Measurements from ENCODE around the gene LENG1.

LENG1 gene

GRCh38 chr19:54128796-54129616 lies 30.5 kb downstream of the LENG1 start:
- Histone ChIP-seq H3K4me3 (replicated peaks; ENCODE audit: insufficient read depth, low read length) (no peak overlapping the region), H3K27me3 (ENCODE audit: insufficient read depth, poor library complexity, severe bottlenecking) (no peaks in the 10 kb centered on the region), H3K27ac (replicated peaks) (no peak overlapping the region)
- DNase-seq (ENCODE audit: low read depth in 1 of 2, low spot score in 1 of 2): no peak
- TF ChIP-seq SPI1 (IDR thresholded peaks at IDR 0.05; ENCODE audit: borderline replicate concordance, low read depth) (no peak), POLR2AphosphoS5 (IDR thresholded peaks at IDR 0.05; ENCODE audit: low read depth) (no peak), GABPA (IDR thresholded peaks at IDR 0.05; ENCODE audit: low read depth) (no peak), REST (IDR thresholded peaks at IDR 0.05; ENCODE audit: insufficient replicate concordance, low read depth) (no peak)
- TF ChIP-seq, protein P1, sequence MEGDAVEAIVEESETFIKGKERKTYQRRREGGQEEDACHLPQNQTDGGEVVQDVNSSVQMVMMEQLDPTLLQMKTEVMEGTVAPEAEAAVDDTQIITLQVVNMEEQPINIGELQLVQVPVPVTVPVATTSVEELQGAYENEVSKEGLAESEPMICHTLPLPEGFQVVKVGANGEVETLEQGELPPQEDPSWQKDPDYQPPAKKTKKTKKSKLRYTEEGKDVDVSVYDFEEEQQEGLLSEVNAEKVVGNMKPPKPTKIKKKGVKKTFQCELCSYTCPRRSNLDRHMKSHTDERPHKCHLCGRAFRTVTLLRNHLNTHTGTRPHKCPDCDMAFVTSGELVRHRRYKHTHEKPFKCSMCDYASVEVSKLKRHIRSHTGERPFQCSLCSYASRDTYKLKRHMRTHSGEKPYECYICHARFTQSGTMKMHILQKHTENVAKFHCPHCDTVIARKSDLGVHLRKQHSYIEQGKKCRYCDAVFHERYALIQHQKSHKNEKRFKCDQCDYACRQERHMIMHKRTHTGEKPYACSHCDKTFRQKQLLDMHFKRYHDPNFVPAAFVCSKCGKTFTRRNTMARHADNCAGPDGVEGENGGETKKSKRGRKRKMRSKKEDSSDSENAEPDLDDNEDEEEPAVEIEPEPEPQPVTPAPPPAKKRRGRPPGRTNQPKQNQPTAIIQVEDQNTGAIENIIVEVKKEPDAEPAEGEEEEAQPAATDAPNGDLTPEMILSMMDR (IDR thresholded peaks at IDR 0.05; ENCODE audit: insufficient read depth, low read length): no peak

GRCh38 chr19:54128441-54128725 lies 31.1 kb downstream of the LENG1 start:
- no peak overlapping the region for H3K27ac ChIP-seq (replicated peaks)
- TF ChIP-seq, protein P1 (IDR thresholded peaks at IDR 0.05; ENCODE audit: insufficient read depth, low read length): no peak
- TF ChIP-seq GABPA (IDR thresholded peaks at IDR 0.05; ENCODE audit: low read depth) (no peak), SPI1 (IDR thresholded peaks at IDR 0.05; ENCODE audit: borderline replicate concordance, low read depth) (no peak), POLR2AphosphoS5 (IDR thresholded peaks at IDR 0.05; ENCODE audit: low read depth) (no peak), REST (IDR thresholded peaks at IDR 0.05; ENCODE audit: insufficient replicate concordance, low read depth) (no peak)
- no peak for DNase-seq (ENCODE audit: low read depth in 1 of 2, low spot score in 1 of 2)

DNA sequence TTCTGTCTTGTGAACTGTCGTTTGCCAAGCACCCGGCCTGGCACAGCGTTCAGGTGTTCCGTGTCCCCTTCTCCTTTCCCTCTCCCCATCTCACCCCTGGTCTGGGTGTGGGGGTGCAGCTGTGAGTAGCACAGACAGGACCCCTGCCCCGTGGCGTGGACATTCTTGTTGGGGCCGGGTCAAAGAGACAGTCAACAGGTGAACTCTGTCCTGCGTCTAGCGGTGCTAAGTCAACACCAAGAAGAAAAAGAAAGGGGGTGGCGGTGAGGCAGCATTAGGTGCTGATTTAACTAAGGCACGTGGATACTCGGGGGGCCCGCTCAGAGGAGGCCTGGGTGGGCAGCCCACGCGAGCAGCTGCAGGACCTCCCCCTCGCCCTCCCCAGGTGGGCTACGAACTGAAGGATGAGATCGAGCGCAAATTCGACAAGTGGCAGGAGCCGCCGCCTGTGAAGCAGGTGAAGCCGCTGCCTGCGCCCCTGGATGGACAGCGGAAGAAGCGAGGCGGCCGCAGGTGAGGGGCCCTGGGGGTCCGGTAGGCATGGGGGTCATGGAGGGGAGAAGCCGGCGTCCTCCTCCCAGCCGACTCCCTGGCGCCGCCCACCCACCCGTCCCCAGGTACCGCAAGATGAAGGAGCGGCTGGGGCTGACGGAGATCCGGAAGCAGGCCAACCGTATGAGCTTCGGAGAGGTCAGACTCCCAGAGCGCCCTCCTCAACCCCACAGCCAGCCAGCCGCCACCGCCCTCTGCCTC lies 31.7 kb downstream of the LENG1 start:
- Histone ChIP-seq H3K4me3 (replicated peaks; ENCODE audit: insufficient read depth, low read length) (no peak overlapping the region), H3K27ac (replicated peaks) (no peak overlapping the region), H3K27me3 (ENCODE audit: insufficient read depth, poor library complexity, severe bottlenecking) (no peaks in the 10 kb centered on the region)
- no peak for DNase-seq (ENCODE audit: low read depth in 1 of 2, low spot score in 1 of 2)
- TF ChIP-seq SPI1 (IDR thresholded peaks at IDR 0.05; ENCODE audit: borderline replicate concordance, low read depth) (no peak), REST (IDR thresholded peaks at IDR 0.05; ENCODE audit: insufficient replicate concordance, low read depth) (no peak)
- TF ChIP-seq, protein P1 (IDR thresholded peaks at IDR 0.05; ENCODE audit: insufficient read depth, low read length): no peak

More at GRCh38 chr19:54128441-54128725, 31.1 kb downstream of the LENG1 start:
- Histone ChIP-seq H3K4me3 (replicated peaks; ENCODE audit: insufficient read depth, low read length) (no peak overlapping the region), H3K27me3 (ENCODE audit: insufficient read depth, poor library complexity, severe bottlenecking) (no peaks in the 10 kb centered on the region)

Measured in HL-60 (cell line).